Pancreas (tissue), 10 donors: ENCODE data around the gene USP34. TPM values are rescaled to one million over a fixed set of nuclear protein-coding genes. Genes with fewer than 3 reads are reported as not detected.

Experiments used
- ATAC-seq, 4 donors: fragments of 200-7000 bp; cut with Tn5 transposase; one replicate each; pipeline versions ENCODE4 v1.8.0 to v1.9.1; 2020; ENCODE audit warnings: mild to moderate bottlenecking in 4 of 4, moderate library complexity in 4 of 4
- DNase-seq, 6 donors: peaks; one replicate each; pipeline ENCODE4 v3.0.0-alpha.2; 2020
- FAIRE-seq: peaks from 2 replicates; lab custom pipeline; 2012; peaks lifted over from hg19 to GRCh38; lab: Jason Lieb, UNC
- H3K27ac ChIP-seq, 4 donors: fragments of 200-600 bp; sonication (generic); 1 replicate in 3 of 4; 2 replicates in 1 of 4; pipeline versions ENCODE4 v1.5.0 to v1.8.0; 2020
- H3K27me3 ChIP-seq, 4 donors: fragments of 200-600 bp; one replicate each; pipeline ENCODE4 v1.8.0; 2021
- H3K36me3 ChIP-seq, 3 donors: fragments of 200-600 bp; sonication (generic) in 1 of 3; one replicate each; pipeline versions ENCODE4 v1.5.0 to v1.8.0; 2020 to 2021
- H3K4me1 ChIP-seq, 3 donors: fragments of 200-600 bp; one replicate each; pipeline ENCODE4 v1.8.0; 2021
- H3K4me3 ChIP-seq, 4 donors: fragments of 200-600 bp; sonication (generic) in 2 of 4; one replicate each; pipeline versions ENCODE4 v1.5.0 to v1.8.0; 2020 to 2021
- H3K9me3 ChIP-seq, 4 donors: fragments of 200-600 bp; one replicate each; pipeline ENCODE4 v1.8.0; 2021
- CTCF ChIP-seq, 4 donors: fragments of 200-600 bp; sonication (generic) in 3 of 4; IDR thresholded peaks; one replicate each; pipeline versions ENCODE4 v1.5.0 to v1.8.0; 2021; ENCODE audit warnings: antibody characterized with exemption in 4 of 4
- WGBS, 2 donors: extraction: QIAGEN DNeasy Blood & Tissue Kit; methylation state at CpG; one replicate each; pipeline ENCODE4 v1.1.7; 2013; 5-methylcytosine and 5-hydroxymethylcytosine counted together
- intact Hi-C, 3 donors: fragments of 100-400 bp; cut with DNase I; formaldehyde crosslinking; loops; one replicate each; pipeline versions ENCODE4 v1.11.1 to v1.14.2; 2022
- polyA plus RNA-seq, 2 donors: library from polyadenylated mRNA; stranded (reverse); fragments of 200-250 nt; gene quantifications; one replicate each; pipeline ENCODE4 v1.2.3, GENCODE V29; 2013
- total RNA-seq, 6 donors: library from RNA; stranded (reverse); fragmentation: NEBNext Ultra II Directional in 4 of 6; extraction: Animal tissue kit (Norgen Biotek cat#: 25700) in 4 of 6; gene quantifications; one replicate each; pipeline versions ENCODE4 v1.2.1 to v1.2.4, GENCODE V29; 2021 to 2023
- donor health status: healthy with polysubstance abuse.
- donor health status: DM: no; HTN: no; CAD: no; lungs with moderate emphysema.
- donor health status: DM: no; HTN: no; CAD: no.
- donor health status: control.
- donor health status: control.
- donor health status: Bipolar disorder and iron deficiency.
- donor health status: DM: yes; HTN: yes; CAD: no.
- donor health status: DM: no; HTN: no; CAD: no.
- donor health status: DM: no; HTN: no; CAD: no.
- donor health status: DM: yes; HTN: yes; CAD: no.

The USP34 gene
- total and polyA plus RNA-seq, 8 donors: 30.0 to 58.9 (median 45.1) TPM

- FAIRE-seq (no peak), ATAC-seq (no peak), DNase-seq (no peak)
- intact Hi-C loops: no loop called here
- no peaks in the 10 kb centered on the region for H3K4me1 ChIP-seq
- no peak for TF ChIP-seq CTCF (IDR thresholded peaks at IDR 0.05)
- H3K27me3 ChIP-seq: no peaks in the 10 kb centered on the region
- H3K36me3 ChIP-seq: peaks cover 0 to 20% (median 2%) of the 10 kb centered on the region in 3 donors
- no peaks in the 10 kb centered on the region for H3K9me3 ChIP-seq
- H3K4me3 ChIP-seq: no peak overlapping the region
- H3K27ac ChIP-seq: no peak overlapping the region
These were observed 223.6 kb downstream of the USP34 start for GRCh38 chr2:61247204-61247812.

GRCh38 chr2:61244694-61245093, 226.2 kb downstream of the USP34 start:
- FAIRE-seq (no peak), ATAC-seq (no peak), DNase-seq (no peak)
- H3K9me3 ChIP-seq: no peaks in the 10 kb centered on the region
- peaks cover 0 to 22% (median 2%) of the 10 kb centered on the region in 3 donors for H3K36me3 ChIP-seq
- H3K27ac ChIP-seq: no peak overlapping the region
- H3K27me3 ChIP-seq: no peaks in the 10 kb centered on the region
- intact Hi-C loops: no loop called here
- no peak for TF ChIP-seq CTCF (IDR thresholded peaks at IDR 0.05)
- H3K4me3 ChIP-seq: no peak overlapping the region
- no peaks in the 10 kb centered on the region for H3K4me1 ChIP-seq
- WGBS, 2 donors: 75 to 83% methylated on average over 1 of the region's 1 CpG

- Histone ChIP-seq H3K4me3 (no peak overlapping the region), H3K36me3 (peaks cover 0 to 5% (median 0%) of the 10 kb centered on the region in 3 donors), H3K9me3 (no peaks in the 10 kb centered on the region), H3K27ac (no peak overlapping the region), H3K27me3 (no peaks in the 10 kb centered on the region), H3K4me1 (no peaks in the 10 kb centered on the region)
- FAIRE-seq (peak; percentile 13), ATAC-seq (no peak), DNase-seq (no peak)
- intact Hi-C loops: no loop called here
- 86 to 90% methylated on average over 6 of the region's 6 CpGs for WGBS, 2 donors
- no peak for TF ChIP-seq CTCF (IDR thresholded peaks at IDR 0.05)
These were observed 229.6 kb downstream of the USP34 start for GRCh38 chr2:61241266-61241665.

- no peak for ATAC-seq
These were observed 232.5 kb downstream of the USP34 start for GRCh38 chr2:61238219-61239012.

More at GRCh38 chr2:61238219-61239012, 232.5 kb downstream of the USP34 start:
- peak; percentile 51 for FAIRE-seq
- no peaks in the 10 kb centered on the region for H3K27me3 ChIP-seq
- no peaks in the 10 kb centered on the region for H3K4me1 ChIP-seq
- no peaks in the 10 kb centered on the region for H3K9me3 ChIP-seq
- 71 to 77% methylated on average over 1 of the region's 1 CpG for WGBS, 2 donors
- intact Hi-C loops: no loop called here
- H3K4me3 ChIP-seq: no peak overlapping the region
- no peak for TF ChIP-seq CTCF (IDR thresholded peaks at IDR 0.05)
- DNase-seq: no peak
- no peak overlapping the region for H3K27ac ChIP-seq
- peaks cover 0 to 16% (median 2%) of the 10 kb centered on the region in 3 donors for H3K36me3 ChIP-seq
